CD4-positive, alpha-beta T cell treated with Interleukin-21 for 1 hour (primary cell): Measurements from ENCODE around the gene DSTN.
A peak's percentile ranks its signal among the peaks of the same experiment; 100 is the strongest.

Source experiments
- DNase-seq: peaks from one replicate; pipeline ENCODE4 v3.0.0-alpha.2; 2020

Gene DSTN

DNA sequence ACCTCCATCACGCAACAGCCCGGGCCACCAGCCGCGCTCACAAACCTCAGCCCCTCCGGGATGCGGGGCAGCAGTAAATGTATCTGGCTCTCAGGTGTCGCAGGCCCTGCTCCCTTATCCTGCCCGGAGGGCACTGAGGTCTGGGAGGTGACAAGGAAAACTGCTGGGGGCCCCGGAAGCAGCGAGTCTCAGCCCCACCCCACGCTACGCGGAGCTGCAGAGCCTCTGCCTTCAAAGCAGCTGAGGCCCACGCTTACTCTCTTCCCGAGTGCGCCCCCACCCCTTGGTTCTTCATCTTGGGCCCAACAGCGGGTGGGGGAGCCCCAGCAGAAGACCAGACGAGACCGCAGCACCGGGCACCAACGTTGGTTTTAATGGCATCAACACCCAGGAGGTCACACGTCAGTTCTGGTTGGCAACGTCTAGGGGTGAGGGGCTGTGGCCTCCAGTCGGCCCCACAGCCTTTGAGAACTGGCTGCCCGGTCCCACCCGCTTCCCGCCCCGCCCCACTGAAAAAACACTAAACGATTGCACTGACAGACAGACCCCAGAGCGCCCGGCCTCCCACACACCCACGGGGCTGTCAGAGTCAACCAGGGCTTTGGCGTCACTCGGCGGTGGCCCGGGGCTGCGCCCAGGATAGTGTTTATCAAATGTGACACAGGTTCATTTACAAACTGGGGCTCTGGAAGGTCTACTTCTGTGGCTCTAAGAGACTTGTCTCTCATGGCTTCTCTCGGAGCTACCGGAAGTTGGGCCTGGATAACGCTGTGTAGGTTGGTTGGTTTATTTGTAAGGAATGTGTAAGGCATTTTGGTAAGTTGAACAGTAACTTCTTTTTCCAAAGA is 43.7 kb downstream of the DSTN start:
- DNase-seq: no peak

DNA sequence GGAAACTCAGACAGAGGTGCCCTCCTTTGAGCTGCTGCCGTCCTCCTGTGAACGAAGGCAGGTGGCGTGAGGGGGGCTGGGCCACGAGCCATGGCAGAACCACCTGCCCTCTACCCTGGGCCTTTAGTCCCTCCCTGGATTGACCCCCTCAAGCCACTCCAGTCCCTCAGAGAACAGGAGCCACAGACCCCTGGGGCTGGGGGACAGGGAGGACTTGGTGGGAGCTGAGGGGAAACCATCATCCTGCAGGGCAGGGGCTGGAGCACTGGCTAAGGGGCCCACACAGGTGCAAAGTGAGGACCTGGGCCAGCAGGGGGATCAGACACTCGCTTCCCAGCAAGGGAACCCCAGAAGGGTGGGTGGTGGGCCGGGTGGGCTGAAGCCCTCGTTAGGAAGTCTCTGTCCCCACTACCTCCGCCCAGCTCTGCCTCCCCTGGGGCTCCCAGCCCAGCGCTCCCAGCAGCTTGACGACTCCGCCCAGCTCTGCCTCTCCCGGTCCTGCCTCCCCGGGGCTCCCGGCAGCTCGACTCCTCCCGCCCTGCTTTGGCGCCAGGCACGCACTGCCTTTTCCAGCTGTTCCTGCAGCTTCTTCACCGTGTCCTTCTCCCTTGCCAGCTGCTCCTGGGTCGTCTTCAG is 44.4 kb downstream of the DSTN start:
- no peak for DNase-seq

DNA sequence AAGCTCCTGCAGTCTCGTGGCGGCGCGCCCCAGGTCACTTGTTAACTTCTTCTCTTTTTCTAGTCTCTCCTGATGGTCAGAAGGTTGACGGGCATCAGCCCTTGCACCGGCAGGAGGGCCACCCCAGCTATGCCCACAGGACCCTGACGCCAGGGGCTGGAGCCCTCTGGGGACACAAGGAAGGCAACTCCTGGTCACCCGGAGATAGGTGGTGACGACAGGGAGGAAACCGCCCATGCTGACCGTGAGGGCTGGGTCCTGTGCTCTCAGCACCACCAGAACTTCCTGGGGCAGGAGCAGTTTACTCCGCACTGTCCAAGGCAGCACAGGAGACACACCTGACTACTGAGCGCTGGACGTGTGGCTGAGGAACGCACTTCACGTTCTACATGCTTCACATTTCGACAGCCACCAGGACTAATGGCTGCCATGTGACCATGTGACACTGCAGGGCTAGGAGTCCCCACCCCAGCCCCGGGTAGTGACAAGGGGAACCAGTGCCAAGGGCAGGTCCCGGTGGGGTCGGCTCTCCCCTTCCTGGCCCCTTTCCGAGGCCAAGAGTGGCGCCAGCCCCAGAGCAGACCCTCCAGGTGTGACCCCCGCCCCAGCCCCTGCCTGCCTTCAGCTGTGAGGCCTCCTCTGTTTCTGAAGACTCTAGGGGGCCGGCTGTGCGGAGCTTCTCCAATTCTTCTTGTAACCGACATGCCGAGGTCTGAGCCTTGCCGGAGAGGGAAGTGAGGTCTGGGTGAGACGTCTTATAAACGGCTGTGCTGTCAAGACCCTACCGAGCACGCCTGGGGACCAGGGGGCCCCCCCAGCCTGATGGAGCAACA is 45.2 kb downstream of the DSTN start:
- DNase-seq: no peak

DNA sequence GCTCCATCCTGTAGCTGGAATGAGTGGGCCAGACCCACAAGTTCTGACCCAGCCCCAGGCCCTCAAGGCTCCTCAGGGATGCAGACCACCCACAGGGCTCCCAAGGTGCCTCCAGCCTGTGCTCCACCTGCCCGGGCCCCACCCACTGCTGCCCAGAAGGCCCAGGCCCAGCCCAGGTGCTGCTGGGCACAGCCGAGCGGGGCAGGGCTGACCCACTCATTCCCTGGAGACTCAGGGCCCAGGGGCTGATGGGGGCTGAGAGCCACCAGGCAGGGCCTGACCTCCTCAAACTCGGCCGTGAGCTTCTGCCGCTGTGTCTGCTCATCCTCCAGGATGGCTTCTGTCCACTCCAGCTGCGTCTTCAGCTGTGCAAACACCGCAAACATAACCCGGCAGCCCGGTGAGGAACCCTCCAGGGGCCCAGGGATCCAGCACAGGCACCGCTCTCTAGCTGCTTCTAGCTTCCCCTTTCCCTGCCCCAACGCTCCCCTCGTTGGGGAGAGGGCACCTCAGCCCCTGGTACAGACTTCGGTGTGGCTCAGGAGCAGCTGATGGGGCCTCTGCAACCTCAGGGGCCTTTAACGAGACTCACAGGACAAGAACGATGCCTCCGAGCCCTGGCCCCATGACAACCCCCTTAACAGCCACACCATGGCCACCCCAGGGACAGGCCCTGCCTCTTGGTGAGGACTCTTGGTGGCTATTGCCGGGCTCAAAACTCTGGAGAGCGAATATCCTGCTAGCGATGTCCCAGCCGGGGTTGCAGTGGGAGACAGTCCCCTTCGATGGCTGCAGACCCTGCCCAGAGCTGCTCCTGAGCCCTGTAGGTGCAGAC is 46.0 kb downstream of the DSTN start:
- DNase-seq: no peak

GRCh38 chr20:17616480-17617211 is 46.8 kb downstream of the DSTN start:
- no peak for DNase-seq

DNA sequence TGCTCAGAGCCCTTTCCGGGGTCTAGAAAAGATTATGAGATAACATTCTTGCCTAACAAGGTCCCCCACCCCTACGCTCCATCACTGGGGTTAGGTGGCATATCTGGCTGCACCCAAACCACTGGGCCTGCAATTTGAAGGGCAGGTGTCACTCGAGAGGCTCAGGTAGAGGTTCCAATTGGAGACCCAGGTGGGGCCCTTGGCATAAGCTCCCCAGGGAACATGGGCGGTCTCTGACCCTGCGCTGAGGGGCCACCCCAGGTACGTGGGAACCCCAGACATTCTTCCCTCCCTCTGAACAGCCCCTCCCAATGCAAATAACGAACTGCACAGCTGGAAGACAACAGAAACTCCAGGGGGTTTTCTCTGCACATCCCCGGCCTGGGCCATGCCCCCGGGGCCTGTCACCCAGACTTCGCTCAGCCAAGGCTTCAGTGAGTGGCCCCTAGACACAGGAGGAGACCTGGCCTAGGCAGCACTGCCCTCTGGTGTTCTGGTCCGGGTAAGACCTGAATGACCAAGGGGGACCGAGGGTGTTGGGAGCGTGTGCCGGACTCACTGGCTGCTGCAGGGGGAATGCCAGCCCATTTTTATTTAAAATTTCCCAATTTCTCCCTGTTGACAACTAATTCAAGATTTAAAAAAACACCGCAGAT is 47.5 kb downstream of the DSTN start:
- DNase-seq: peak; percentile 59

DNA sequence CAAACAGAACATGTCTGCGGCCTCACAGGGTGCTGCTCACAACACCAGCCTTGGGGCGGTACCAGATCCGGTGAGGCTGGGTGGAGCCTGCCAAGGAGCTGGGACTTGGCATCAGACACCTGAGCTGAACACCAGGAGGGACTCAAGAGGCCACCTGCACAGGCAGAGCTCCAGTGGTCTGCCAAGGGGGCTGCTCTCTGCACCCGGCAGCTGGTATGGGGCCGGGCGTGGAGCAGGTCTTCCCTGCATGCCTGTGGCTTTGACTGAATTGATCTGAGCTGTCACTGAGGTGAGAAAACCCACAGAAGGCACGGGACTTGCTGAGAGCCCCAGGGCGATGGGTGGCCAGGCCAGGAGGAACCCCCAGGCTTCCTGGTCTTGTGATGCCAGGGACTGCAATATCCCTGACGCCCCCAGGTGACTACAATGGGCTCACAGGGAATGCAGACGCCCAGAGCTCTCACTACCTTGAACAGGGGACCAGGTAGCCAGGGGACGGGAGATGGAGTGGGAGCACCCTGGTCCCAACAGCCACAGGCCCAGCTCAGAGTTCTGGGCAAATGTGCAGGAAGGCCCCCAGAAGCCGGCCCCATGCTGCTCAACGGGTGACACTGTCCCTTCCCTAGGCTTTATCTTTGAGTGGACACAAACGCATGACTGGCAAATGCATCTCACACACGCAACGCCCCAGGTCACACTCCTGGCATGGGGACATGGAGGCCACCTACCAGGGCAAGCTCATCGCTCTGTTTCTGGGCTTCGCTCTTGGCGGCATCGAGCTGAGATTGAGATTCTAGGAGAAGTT is 48.2 kb downstream of the DSTN start:
- DNase-seq: no peak

GRCh38 chr20:17618673-17619013 is 48.8 kb downstream of the DSTN start:
- DNase-seq: no peak

- DNase-seq: no peak
Observed at GRCh38 chr20:17619351-17620093, 49.6 kb downstream of the DSTN start.

GRCh38 chr20:17620371-17621228 is 50.7 kb downstream of the DSTN start:
- DNase-seq: no peak

- no peak for DNase-seq
Observed at GRCh38 chr20:17621229-17621968, 51.5 kb downstream of the DSTN start.

DNA sequence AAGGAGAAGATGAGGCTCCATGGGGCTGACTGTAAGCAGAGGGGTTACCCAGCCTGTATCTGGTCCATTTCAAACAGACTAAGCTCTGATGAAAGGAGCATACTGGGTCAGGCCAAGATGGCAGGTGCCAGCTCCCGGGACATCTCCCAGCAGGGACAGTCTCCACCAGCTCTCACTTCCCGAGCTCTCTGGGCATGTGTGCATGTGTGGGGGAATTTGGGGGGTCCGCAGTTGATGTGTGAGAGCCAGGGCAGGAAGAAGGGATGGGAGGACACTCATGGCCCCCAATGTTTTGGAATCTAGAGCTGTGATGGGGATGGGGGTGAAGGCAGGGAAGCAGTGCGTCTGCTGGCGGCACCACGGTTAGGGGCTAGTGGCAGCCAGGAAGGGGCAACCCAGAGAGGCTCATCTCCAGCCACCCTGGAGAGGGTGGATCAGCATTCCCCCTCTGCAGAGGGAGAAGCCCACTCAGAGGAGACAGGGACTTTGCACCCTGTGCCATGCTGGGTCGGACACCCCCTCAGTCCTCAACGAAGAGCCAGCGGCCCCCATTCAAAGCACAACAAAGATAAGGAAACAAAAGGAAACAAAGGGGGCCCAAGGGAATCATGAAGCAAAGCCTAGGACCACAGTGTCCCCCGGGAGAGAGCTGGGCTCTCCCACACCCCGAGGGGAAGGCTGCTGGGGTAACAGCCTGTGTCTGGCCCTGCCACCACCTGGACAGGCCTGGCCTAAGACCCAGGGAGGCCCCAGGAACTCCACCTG is 52.4 kb downstream of the DSTN start:
- DNase-seq: no peak

DNA sequence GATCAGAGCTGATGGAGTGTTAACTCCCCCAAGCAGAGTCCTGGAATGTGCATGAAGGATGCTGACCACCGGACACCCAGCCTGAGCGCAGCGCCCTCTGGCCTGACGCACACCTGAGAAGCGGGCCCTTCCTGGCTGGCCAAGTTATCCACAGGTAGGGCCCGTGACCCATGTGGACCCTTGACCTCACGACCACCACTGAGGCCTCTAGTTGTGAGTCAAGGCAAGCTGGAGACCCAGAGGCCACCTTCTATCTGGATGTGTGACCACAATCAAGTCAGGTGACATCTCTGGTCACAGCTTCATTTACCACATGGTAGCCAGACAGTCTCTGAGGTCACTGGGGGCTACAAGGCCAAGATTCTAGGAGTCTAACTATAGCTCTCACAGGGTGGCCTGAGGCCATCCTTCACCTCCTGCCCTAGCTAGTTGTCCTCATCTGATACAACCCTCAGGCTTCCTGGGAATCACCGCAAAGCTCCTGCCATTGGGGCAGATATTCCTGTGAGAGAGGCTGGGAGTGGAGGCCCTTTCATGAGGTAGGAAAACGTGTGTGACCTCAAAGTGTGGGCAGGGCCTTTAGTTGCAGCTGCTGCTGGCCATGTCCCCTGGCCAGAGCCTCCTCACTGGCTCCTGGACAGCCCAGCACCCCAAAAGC is 53.1 kb downstream of the DSTN start:
- no peak for DNase-seq

GRCh38 chr20:17624070-17624469 is 54.2 kb downstream of the DSTN start:
- DNase-seq: no peak

DNA sequence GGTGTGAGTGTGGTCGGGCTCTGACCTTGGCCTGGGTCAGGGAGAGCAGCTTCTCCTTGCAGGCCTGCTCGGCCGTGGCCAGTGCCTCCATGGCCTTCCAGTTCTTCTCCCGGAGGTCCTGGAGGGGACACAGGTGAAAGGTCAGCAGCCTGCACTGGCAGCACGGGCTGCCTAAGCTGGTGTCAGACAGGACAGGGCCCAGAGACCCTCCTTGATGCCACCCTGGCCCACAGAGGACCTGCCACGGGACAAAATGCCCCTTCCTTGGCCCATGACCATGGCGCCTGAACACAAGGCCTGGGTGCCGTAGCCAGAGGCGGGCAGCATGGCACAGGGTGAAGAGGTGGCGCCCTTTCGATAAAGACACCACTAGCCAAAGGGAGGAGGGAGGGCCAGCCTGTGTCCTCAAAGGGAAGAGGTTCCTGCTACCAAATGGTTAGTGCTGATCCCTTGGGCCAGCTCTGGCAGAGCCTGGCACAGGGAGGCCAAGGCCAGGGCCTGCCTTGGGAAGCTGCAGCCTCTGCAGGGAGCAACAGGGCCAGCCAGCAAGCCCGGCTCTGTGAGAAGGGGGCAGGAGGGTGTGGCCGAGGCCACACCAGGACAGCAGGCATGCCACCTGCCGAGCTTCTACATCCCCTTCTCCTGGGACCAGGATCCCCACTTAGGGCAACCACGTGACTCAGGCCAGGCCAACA is 54.8 kb downstream of the DSTN start:
- no peak for DNase-seq
